ENCODE results near the gene DYNLT2B.

DNA sequence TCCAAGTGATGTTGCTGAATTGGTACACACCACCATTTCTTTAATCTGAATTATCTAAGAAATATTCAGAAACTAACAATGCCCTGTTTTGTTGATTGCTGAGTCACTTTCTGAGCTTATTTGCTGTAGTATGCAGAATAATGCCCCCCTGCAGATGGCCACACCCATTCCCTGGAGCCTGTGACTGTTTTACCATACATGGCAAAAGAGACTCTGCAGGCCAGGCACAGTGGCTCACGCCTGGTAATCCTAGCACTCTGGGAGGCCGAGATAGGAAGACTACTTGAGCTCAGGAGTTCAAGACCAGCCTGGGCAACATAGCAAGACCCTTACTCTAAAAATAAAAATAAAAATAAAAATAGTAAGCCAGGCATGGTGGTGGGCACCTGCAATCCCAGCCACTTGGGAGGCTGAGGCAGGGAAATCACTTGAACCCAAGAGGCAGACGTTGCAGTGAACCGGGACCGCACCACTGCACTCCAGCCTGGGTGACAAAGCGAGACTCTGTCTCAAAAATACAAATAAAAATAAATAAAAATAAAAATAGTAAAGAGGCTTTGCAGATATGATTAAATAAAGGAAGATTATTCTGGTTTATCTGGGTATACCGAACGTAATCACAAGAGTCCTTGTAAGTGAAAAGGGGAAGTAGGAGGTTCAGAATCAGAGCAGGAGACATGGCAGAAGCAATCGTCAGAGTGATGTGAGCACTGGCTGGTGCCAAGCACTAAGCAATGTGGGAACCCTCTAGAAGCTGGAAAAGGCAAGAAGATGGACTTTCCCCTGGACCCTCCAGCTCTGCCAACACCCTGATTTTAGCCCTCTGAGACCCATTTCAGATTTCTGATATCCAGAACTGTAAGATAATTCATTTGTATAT lies 49.5 kb downstream of the DYNLT2B start:
- no peak for TF ChIP-seq POLR2A (IDR thresholded peaks at IDR 0.05; ENCODE audit: low read depth, low read length)
- no peak for TF ChIP-seq POLR2AphosphoS5 (IDR thresholded peaks at IDR 0.05; ENCODE audit: low read depth, low read length)
- no peak for TF ChIP-seq TAF1 (IDR thresholded peaks at IDR 0.05; ENCODE audit: borderline replicate concordance, low read depth, low read length)

Measured in GM12892 (cell line).